CD4-positive, alpha-beta T cell treated with Interleukin-12 subunit alpha and Interleukin-12 subunit beta, for 1 hour (primary cell): ENCODE data around the gene IQCC.
A peak's percentile ranks its signal among the peaks of the same experiment; 100 is the strongest.

Experiments
- DNase-seq: peaks from one replicate; pipeline ENCODE4 v3.0.0-alpha.2; 2020

IQCC gene

GRCh38 chr1:32195972-32196823 is 9.3 kb upstream of the IQCC start:
- DNase-seq: peak; percentile 46

GRCh38 chr1:32197074-32197473 is 8.4 kb upstream of the IQCC start:
- no peak for DNase-seq

DNA sequence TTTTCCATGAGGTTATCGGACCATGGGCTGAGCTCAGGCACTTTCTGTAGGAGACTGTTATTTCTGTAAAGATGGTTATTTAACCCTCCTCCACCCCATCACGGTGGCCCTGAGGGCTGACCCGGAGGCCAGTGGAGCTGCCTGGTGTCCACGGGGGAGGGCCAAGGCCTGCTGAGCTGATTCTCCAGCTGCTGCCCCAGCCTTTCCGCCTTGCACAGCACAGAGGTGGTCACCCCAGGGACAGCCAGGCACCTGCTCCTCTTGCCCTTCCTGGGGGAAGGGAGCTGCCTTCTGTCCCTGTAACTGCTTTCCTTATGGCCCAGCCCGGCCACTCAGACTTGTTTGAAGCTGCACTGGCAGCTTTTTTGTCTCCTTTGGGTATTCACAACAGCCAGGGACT is 7.6 kb upstream of the IQCC start:
- no peak for DNase-seq

- no peak for DNase-seq
Observed at GRCh38 chr1:32198237-32199042, 7.0 kb upstream of the IQCC start.

DNA sequence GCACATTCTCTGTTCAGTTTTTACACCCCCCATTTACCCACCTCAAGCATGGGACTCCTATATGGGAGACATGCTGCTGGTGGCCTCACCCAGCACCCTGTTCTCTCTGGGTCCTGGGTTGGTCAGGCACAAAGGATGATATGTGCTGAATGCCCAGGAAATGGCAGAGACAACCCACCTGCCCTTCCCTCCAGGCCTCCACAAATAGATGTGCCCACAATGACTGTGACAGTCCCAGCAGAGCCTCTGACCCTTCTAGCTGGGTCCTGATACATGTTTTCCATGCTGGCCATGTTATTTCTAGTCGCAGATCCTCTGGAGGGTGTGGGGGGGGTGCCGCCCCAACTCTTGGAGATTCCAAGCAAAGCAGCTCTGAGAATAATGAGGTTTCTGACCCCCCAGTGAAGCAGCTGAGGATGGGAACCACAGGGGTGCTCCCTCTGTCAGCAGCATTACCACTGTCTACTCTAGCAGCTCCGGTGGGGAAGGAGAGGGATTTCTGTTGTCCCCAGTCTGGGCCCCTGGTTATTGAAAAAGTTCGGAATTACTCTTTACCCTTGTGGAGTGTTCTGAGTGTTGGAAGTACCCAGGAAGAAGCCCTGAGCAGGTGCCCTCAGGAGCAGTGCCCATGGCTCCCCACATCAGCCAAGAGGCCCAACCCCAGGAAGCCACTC is 6.3 kb upstream of the IQCC start:
- DNase-seq: no peak

DNA sequence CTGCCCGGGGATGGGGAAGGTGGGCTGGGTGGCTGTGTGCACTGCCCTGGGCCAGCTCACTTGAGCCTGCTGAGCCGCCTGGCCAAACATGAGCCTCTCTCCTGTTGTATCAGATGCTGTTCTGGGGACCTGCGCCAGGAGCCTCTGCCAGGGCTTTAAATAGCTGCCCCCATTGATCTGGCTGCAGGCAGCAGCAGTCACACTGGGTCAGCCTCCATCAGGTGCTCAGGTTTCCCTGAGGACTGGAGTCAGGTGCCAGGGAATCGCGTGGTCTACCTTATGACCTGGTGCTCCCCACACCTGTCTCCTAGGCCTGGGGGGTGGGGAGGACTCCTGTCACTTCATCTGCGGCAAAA is 5.8 kb upstream of the IQCC start:
- no peak for DNase-seq

DNA sequence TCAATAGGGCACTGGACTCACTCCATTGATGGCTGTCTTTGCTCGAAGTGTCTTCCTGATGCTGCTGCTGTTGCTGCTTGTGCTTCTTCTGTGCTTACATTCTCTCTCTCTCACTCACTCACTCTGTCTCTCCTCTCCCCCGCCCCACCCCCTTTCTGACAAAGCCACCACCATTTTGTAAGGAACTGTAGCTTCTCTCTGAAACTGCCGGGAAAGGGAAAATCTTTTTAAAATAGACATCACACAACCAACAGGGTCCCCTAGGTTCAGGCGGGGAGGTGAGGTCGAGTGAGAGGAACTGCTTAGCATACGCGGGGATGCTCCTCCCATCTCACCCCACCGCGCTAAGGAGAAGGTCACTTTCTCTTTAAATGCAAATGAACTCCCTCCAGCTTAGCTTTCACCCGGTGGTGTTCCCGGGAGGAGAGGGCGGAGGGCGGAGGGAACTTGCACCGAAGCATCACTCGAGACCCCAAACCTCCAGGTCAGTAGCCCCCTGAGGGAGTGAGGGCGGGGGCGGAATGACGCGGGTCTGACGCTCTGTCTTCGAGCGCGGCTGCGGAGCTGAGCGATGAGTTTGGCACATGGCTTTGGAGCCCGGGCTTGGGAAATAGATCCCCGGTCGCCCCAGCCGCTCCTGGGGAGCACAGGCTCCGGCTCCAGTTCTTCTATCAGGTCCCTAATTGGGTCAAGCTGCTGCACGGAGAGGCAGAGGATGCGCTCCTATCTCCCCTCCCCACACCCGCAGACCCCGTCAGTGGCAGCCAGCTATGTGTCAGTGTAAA is 5.1 kb upstream of the IQCC start, which contains the start of gene CCDC28B:
TSS of gene CCDC28B (plus strand) at position 370 of the 785 bp plus-strand sequence. CDS start 1,341 bp downstream, outside the sequence.
- DNase-seq: peak; percentile 58

DNA sequence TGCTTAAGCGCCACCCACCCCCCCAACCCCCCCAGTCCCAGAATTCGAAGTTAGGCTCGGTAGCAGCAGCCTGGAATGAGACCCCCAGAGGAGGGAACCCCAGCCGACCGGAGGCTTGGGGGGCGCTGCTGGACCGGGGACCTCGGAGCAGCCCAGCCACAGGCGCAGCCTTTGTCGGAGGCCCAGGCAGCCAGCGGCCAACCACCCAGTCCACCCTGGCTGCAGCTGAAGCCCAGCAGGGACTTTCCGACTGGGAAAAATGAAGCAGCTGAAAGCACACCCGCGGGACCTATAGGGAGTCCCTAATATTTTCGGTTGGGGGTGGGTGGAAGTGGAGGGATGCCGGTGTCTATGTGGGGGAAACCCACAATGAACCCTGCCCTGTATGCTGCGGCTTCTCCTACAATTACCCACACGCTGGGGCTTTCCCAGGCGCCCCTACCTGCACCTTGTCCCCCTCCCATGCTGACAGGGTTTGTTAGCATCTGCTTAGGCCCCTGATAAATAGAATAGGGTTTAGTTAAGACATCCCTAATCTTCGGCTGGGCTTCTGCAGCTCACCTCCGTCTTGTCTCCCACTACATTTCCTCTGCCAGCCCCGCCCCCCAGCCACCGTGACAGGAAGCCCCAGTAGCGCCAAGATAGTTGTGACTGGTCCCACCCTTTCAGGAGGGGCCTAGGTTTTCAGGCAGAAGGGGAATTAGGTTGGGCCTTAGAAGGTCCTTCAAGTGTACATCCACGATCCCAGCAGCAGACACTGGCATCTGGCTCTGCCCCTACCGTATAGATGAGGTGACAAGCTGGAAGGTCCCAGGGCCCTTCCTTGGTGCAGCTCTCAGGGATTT is 4.2 kb upstream of the IQCC start:
- peak; percentile 84 for DNase-seq

DNA sequence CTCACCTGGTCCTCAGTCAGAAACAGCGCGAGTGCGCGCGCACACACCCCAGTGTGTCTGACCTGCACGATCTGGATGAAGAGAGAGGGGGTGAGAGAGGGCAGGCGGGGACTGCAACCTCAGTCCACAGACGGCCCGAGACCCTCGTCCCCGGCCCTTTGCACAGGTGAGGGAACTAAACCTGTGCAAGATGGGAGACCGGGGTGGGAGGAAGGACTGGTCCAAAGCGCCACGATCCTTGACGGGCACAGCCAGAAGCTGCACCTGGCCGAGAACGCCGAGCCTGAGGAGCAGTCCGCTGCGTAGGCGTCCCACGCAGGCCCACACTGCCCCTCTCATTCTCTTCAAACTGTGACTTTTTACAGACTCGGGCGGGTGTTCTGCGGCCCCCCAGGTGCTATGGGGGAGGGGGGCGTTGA is 519 bp upstream of the IQCC start:
- DNase-seq: no peak

DNA sequence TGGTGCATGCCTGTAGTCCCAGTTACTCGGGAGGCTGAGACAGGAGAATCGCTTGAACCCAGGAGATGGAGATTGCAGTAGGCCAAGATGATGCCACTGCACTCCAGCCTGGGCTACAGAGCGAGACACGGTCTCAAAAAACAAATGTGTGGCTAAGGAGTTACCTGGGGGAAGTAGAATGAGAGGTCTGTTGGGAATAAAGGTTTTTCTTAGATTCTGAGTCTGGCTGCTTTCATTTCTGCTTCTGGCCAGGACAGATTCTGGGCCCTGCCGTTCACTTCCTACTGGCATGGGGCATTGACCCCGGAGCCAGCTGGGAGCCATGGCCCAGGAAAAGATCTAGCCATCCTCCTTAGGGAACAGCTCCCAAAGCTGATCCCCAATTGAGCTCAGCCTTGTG is 3.0 kb downstream of the IQCC start:
- DNase-seq: no peak

DNA sequence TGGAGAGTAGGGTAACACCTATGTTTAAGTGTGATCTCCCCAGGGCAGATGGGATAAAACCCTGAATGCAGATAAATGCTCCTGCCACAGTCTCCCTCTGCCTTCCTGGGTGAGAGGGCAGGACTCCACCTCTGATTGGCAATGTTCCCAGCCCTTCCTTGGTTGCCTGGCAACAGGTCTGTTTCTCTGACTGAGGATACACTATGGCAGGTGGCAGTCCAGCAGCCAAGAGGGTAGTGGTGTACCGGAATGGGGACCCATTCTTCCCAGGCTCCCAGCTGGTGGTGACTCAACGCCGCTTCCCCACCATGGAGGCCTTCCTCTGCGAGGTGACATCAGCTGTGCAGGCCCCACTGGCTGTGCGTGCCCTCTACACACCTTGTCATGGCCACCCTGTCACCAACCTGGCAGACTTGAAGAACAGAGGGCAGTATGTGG is 3.4 kb downstream of the IQCC start, which contains the start of gene DCDC2B:
TSS of gene DCDC2B (plus strand) at position 199 of the 438 bp plus-strand sequence. CDS start at position 204, 5 bp downstream.
- no peak for DNase-seq

DNA sequence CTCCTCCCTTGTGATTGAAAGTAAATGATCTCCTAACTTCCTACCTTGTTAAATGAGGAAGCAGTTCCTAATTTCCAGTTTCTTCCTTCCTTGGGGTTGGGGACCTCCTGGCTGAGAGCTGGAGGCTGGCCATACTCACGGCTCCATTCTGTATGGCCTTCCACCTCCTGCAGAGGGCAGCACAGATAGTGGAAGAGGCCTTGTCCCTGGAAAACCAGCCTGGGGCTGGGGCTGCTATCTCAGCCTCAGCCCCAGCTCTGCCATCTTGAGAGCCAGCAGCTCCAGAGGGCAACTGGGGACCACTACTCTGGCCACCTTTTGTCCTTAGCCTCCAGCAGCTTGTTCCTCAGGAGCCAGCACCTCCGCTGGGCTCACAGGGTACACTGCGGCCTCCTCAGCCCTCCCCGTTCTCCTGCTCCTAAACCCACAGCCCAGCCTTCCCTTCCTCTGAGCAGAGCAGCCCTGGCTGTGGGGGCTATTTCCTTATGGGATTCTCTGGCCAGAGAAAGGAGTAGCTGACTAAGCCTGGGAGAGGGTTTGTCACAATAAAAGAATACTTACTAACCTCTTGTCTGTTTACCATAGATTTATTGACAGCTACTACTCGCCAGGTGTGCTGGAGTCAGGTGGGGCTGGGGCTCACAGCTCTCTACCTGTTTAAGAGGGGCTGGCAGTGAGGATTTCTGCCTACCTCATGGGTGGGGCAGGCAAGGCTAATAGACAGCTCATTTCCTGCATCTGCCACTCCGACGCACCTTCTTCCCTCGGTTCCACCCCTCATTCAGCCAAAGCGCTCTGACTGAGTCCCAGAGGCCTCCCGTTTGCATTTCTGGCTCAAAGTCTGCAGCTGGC is 10.4 kb downstream of the IQCC start:
- peak; percentile 70 for DNase-seq

- DNase-seq: no peak
Observed at GRCh38 chr1:32216566-32216965, 11.1 kb downstream of the IQCC start.

- DNase-seq: no peak
Observed at GRCh38 chr1:32219022-32219421, 13.6 kb downstream of the IQCC start.

GRCh38 chr1:32220746-32221580 is 15.5 kb downstream of the IQCC start:
- no peak for DNase-seq

GRCh38 chr1:32221581-32221979 is 16.1 kb downstream of the IQCC start:
- no peak for DNase-seq

- peak; percentile 93 for DNase-seq
Observed at GRCh38 chr1:32221980-32222755, 16.7 kb downstream of the IQCC start, which contains the start of the genes EIF3I and TMEM234. TSS of gene EIF3I (plus strand) at chr1:32222407. CDS start at chr1:32222442, 35 bp downstream. TSS of gene TMEM234 (minus strand) at chr1:32222353. CDS start at chr1:32222322, 31 bp downstream.

DNA sequence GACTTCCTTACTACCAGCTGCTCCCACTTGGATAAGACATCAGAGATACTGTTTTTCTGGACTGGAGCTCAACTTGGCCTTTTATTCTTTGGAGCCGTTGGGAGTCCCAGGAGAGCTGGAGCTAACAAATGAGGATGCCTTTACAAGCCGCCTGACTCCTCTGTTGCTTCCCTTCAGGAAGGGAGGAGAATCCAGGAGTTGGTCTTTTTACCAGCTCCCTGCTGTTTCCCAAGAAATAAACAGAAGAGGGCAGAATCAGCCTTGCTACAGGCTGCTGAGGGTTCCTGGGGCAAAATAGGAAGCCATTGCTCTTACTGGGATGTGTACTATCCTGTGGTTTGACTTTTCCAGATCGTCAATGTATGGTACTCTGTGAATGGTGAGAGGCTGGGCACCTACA is 18.2 kb downstream of the IQCC start:
- DNase-seq: no peak
